GM12891 (cell line): ENCODE results near the gene KPNA6.

Source experiments
- POLR2A ChIP-seq: IDR thresholded peaks from 2 replicates; pipeline ENCODE4 v1.6.1; 2011; ENCODE audit warnings: low read depth, low read length, control low read depth
- POLR2AphosphoS5 ChIP-seq: IDR thresholded peaks from 2 replicates; pipeline ENCODE4 v1.6.1; 2011; ENCODE audit warnings: low read depth, low read length, control low read depth

GRCh38 chr1:32107742-32108661, at the start of gene KPNA6:
- TF ChIP-seq POLR2A (peak; percentile 40; the same call in 1 of the 2 replicates), POLR2AphosphoS5 (0 out of 2 replicates have a peak, but pooled peaks have one; percentile 35)
